ENCODE data around the gene COX8C.

Gene COX8C

DNA sequence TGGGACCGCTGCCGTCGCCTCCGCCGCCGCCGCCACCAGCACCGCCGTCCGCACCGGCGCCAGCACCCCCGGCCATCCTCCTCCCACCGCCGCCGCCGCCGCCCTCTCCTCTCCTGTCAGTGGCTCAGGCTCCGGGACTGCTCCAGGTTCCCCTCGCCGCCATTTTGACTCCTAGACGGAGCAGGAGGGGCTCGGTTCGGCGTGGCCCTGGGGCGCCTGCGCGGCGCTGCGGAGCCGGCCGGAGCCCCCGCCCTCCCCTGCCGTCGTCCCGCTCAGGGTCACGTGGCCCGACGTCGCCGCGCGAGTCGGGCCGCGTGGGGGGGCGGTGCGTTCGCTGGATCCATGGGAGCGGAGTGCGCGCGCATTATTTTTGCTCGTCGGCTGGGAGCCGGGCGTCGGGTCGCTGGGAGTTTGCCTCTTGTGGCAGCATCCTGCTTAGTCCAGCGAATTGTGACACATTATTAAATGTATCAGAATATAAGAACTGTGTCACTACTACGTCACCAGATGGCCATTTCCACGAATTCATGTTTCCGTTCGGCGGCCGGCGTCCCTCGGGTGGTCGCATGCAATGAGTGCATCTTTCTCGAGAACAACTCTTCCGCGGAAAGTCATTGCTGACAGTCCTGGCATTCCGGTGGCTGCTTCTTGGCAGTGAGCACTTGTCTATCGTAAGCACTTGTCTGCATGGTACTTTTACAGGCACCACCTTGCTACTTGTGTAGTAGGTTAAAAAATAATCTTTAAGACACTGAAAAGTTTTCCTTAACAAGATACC is 13.9 kb upstream of the COX8C start, which contains the start of gene BTBD7 (continued):
- TF ChIP-seq, protein P1, sequence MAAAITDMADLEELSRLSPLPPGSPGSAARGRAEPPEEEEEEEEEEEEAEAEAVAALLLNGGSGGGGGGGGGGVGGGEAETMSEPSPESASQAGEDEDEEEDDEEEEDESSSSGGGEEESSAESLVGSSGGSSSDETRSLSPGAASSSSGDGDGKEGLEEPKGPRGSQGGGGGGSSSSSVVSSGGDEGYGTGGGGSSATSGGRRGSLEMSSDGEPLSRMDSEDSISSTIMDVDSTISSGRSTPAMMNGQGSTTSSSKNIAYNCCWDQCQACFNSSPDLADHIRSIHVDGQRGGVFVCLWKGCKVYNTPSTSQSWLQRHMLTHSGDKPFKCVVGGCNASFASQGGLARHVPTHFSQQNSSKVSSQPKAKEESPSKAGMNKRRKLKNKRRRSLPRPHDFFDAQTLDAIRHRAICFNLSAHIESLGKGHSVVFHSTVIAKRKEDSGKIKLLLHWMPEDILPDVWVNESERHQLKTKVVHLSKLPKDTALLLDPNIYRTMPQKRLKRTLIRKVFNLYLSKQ (tag by site-specific recombination; IDR thresholded peaks at IDR 0.05; ENCODE audit: borderline replicate concordance): no peak
- TF ChIP-seq SP2 (tag by site-specific recombination; IDR thresholded peaks at IDR 0.05) (peak; percentile 43; the same call in 1 of the 2 replicates), ZNF354C (tag by site-specific recombination; IDR thresholded peaks at IDR 0.05; ENCODE audit: borderline replicate concordance, low read depth) (no peak), ZBTB17 (tag by site-specific recombination; IDR thresholded peaks at IDR 0.05) (peak; percentile 44), ZNF202 (tag by site-specific recombination; IDR thresholded peaks at IDR 0.05; ENCODE audit: borderline replicate concordance) (no peak), ZNF548 (tag by site-specific recombination; IDR thresholded peaks at IDR 0.05) (no peak), ZNF146 (tag by site-specific recombination; IDR thresholded peaks at IDR 0.05) (no peak; the same call in 1 of the 2 replicates), FEZF1 (tag by site-specific recombination; IDR thresholded peaks at IDR 0.05) (peak; percentile 51), ZNF366 (tag by site-specific recombination; conservative IDR thresholded peaks at IDR 0.05) (no peak), ZNF223 (tag by site-specific recombination; IDR thresholded peaks at IDR 0.05) (no peak), ZNF747 (tag by site-specific recombination; IDR thresholded peaks at IDR 0.05) (no peak), ZNF660 (tag by site-specific recombination; IDR thresholded peaks at IDR 0.05) (peak; percentile 51; the same call in 1 of the 2 replicates), ZNF184 (tag by site-specific recombination; IDR thresholded peaks at IDR 0.05) (0 out of 2 replicates have a peak, but pooled peaks have one; percentile 16), ZNF23 (tag by site-specific recombination; IDR thresholded peaks at IDR 0.05; ENCODE audit: borderline replicate concordance) (no peak), ZNF292 (tag by site-specific recombination; IDR thresholded peaks at IDR 0.05; ENCODE audit: borderline replicate concordance, low read depth) (no peak), ZNF830 (tag by site-specific recombination; IDR thresholded peaks at IDR 0.05; ENCODE audit: low read depth) (no peak), ZNF843 (tag by site-specific recombination; IDR thresholded peaks at IDR 0.05) (no peak), TCF7L2 (IDR thresholded peaks at IDR 0.05; ENCODE audit: borderline replicate concordance, low read depth, low read length) (no peak), ZNF37A (tag by site-specific recombination; IDR thresholded peaks at IDR 0.05) (no peak), ZNF423 (tag by site-specific recombination; IDR thresholded peaks at IDR 0.05) (no peak), ZBTB7A (tag by site-specific recombination; IDR thresholded peaks at IDR 0.05; ENCODE audit: low read depth) (no peak), ZNF600 (tag by site-specific recombination; IDR thresholded peaks at IDR 0.05) (peak; percentile 34; the same call in 1 of the 2 replicates), ZNF391 (tag by site-specific recombination; IDR thresholded peaks at IDR 0.05; ENCODE audit: borderline replicate concordance, low read depth) (no peak), SP3 (tag by site-specific recombination; IDR thresholded peaks at IDR 0.05) (peak; percentile 20; the same call in 1 of the 2 replicates), OSR2 (tag by site-specific recombination; IDR thresholded peaks at IDR 0.05) (no peak), ZSCAN30 (tag by site-specific recombination; IDR thresholded peaks at IDR 0.05) (0 out of 2 replicates have a peak, but pooled peaks have one; percentile 12), SCRT1 (tag by site-specific recombination; IDR thresholded peaks at IDR 0.05; ENCODE audit: borderline replicate concordance) (no peak), OVOL3 (tag by site-specific recombination; IDR thresholded peaks at IDR 0.05) (no peak), ZFP37 (tag by site-specific recombination; IDR thresholded peaks at IDR 0.05) (peak; percentile 59; the same call in 1 of the 2 replicates), ZNF138 (tag by site-specific recombination; IDR thresholded peaks at IDR 0.05; ENCODE audit: borderline replicate concordance) (no peak)
- TF ChIP-seq, protein P2, sequence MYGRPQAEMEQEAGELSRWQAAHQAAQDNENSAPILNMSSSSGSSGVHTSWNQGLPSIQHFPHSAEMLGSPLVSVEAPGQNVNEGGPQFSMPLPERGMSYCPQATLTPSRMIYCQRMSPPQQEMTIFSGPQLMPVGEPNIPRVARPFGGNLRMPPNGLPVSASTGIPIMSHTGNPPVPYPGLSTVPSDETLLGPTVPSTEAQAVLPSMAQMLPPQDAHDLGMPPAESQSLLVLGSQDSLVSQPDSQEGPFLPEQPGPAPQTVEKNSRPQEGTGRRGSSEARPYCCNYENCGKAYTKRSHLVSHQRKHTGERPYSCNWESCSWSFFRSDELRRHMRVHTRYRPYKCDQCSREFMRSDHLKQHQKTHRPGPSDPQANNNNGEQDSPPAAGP (tag by site-specific recombination; IDR thresholded peaks at IDR 0.05): no peak
- TF ChIP-seq, protein P3, sequence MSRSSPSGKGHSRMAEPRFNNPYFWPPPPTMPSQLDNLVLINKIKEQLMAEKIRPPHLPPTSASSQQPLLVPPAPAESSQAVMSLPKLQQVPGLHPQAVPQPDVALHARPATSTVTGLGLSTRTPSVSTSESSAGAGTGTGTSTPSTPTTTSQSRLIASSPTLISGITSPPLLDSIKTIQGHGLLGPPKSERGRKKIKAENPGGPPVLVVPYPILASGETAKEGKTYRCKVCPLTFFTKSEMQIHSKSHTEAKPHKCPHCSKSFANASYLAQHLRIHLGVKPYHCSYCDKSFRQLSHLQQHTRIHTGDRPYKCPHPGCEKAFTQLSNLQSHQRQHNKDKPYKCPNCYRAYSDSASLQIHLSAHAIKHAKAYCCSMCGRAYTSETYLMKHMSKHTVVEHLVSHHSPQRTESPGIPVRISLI (tag by site-specific recombination; IDR thresholded peaks at IDR 0.05): no peak
- TF ChIP-seq, protein P4, sequence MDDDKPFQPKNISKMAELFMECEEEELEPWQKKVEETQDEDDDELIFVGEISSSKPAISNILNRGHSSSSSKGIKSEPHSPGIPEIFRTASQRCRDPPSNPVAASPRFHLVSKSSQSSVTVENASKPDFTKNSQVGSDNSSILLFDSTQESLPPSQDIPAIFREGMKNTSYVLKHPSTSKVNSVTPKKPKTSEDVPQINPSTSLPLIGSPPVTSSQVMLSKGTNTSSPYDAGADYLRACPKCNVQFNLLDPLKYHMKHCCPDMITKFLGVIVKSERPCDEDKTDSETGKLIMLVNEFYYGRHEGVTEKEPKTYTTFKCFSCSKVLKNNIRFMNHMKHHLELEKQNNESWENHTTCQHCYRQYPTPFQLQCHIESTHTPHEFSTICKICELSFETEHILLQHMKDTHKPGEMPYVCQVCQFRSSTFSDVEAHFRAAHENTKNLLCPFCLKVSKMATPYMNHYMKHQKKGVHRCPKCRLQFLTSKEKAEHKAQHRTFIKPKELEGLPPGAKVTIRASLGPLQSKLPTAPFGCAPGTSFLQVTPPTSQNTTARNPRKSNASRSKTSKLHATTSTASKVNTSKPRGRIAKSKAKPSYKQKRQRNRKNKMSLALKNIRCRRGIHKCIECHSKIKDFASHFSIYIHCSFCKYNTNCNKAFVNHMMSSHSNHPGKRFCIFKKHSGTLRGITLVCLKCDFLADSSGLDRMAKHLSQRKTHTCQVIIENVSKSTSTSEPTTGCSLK (tag by site-specific recombination; IDR thresholded peaks at IDR 0.05): no peak

Data from HEK293 (cell line).